ENCODE data around the gene PGGT1B.
"Not testable (repeated sequence)": the region's sequence is repeated elsewhere in the genome, so short reads cannot be mapped to it uniquely, and the experiment has no call there.

The PGGT1B gene

GRCh38 chr5:115257981-115258380 is 4.7 kb downstream of the PGGT1B start:
- Histone ChIP-seq H3K4me1 (ENCODE audit: control insufficient read depth in 1 of 2, insufficient read depth in 2 of 2, low read length in 2 of 2) (peaks cover 8 to 15% of the 10 kb centered on the region in 2 donors), H3K27ac (ENCODE audit: low read length) (no peak overlapping the region), H3K27me3 (ENCODE audit: low read depth, low read length) (no peaks in the 10 kb centered on the region), H3K4me3 (ENCODE audit: low read depth in 1 of 2, low read length in 2 of 2) (no peak overlapping the region), H3K36me3 (ENCODE audit: control insufficient read depth in 1 of 2, insufficient read depth in 2 of 2, low read length in 2 of 2) (no peaks in the 10 kb centered on the region), H3K9me3 (ENCODE audit: control insufficient read depth in 1 of 2, low read length in 2 of 2) (no peaks in the 10 kb centered on the region)

GRCh38 chr5:115249379-115249778 is 13.3 kb downstream of the PGGT1B start:
- H3K27me3 ChIP-seq (ENCODE audit: low read depth, low read length); H3K9me3 ChIP-seq (ENCODE audit: control insufficient read depth in 1 of 2, low read length in 2 of 2): not testable (repeated sequence)

DNA sequence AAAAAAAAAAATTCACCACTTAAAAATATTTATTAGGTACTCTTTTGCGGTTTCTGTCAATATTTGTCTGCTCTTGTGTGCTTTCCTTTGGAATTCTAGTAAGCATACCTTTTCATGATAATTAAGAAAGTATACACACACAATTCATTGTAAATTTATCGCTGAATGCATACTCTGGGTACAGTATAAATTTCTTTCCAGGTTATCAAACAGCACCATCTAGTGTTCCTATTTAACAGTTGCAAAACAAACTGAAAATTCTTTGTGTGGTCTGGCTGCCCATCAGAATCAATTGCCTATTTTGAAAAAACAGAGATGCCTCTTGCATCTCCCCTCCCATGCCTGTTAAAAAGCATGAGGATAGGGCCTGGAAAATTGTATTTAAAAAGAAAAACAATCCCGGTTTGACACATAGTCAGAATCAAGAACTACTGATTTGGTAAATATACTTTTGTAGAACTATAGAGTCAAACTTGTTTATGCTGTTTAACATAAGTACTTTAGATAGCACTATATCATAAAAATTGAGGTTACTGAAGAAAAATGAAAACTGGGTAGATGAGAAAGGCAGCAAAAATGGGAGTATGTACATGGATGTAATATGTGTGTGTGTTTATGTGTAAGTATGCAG is 16.2 kb downstream of the PGGT1B start:
- Histone ChIP-seq H3K36me3 (ENCODE audit: control insufficient read depth in 1 of 2, insufficient read depth in 2 of 2, low read length in 2 of 2) (no peaks in the 10 kb centered on the region), H3K27ac (ENCODE audit: low read length) (no peak overlapping the region), H3K4me1 (ENCODE audit: control insufficient read depth in 1 of 2, insufficient read depth in 2 of 2, low read length in 2 of 2) (peaks cover 0 to 8% of the 10 kb centered on the region in 2 donors), H3K4me3 (ENCODE audit: low read depth in 1 of 2, low read length in 2 of 2) (no peak overlapping the region), H3K27me3 (ENCODE audit: low read depth, low read length) (no peaks in the 10 kb centered on the region), H3K9me3 (ENCODE audit: control insufficient read depth in 1 of 2, low read length in 2 of 2) (no peaks in the 10 kb centered on the region)

More at GRCh38 chr5:115249379-115249778, 13.3 kb downstream of the PGGT1B start:
- H3K27ac ChIP-seq (ENCODE audit: low read length); H3K36me3 ChIP-seq (ENCODE audit: control insufficient read depth in 1 of 2, insufficient read depth in 2 of 2, low read length in 2 of 2); H3K4me3 ChIP-seq (ENCODE audit: low read depth in 1 of 2, low read length in 2 of 2); H3K4me1 ChIP-seq (ENCODE audit: control insufficient read depth in 1 of 2, insufficient read depth in 2 of 2, low read length in 2 of 2): not testable (repeated sequence)

- H3K36me3 ChIP-seq (ENCODE audit: control insufficient read depth in 1 of 2, insufficient read depth in 2 of 2, low read length in 2 of 2), result peaks cover 20 to 24% of the 10 kb centered on the region in 2 donors
- H3K4me1 ChIP-seq (ENCODE audit: control insufficient read depth in 1 of 2, insufficient read depth in 2 of 2, low read length in 2 of 2), result peaks cover 0 to 8% of the 10 kb centered on the region in 2 donors
- H3K27ac ChIP-seq (ENCODE audit: low read length), result no peak overlapping the region
- no peaks in the 10 kb centered on the region for H3K27me3 ChIP-seq (ENCODE audit: low read depth, low read length)
- H3K9me3 ChIP-seq (ENCODE audit: control insufficient read depth in 1 of 2, low read length in 2 of 2), result no peaks in the 10 kb centered on the region
- H3K4me3 ChIP-seq (ENCODE audit: low read depth in 1 of 2, low read length in 2 of 2), result no peak overlapping the region
Measured at GRCh38 chr5:115243412-115243811, 19.3 kb downstream of the PGGT1B start.

DNA sequence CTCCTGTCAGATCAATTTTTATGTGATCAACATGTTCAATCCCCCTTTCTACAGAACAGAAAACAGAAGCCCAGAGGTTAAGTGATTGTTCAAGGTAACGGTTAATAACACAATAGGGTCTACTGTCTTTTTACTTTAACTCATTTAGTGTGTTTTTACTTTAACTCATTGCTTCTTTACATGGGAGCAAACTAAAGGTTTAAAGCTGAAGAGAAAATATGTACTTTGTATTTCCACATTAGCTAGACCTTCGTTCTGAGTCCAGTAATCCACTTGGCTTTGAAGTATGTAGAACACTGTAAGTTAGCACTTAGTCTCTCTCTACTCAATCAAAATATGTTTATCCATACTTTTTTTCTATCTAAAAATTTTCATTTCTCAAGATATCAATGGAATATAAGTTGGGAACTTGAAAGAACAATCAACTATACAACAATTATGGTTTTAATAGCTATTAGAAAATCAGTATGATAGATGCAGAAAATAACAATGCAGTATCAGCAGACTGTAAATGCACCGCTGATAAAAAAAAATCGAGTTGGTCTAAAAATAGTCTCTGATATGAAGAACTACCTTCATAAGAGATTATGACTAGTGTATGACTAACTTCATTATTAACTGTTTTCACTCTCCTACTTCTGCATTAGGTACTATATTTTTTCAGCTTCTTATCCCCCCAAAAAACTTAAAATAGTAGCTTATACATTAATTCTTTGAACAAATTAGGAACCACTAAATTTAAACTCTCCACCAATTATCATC is 20.6 kb downstream of the PGGT1B start:
- H3K27me3 ChIP-seq (ENCODE audit: low read depth, low read length), result no peaks in the 10 kb centered on the region

DNA sequence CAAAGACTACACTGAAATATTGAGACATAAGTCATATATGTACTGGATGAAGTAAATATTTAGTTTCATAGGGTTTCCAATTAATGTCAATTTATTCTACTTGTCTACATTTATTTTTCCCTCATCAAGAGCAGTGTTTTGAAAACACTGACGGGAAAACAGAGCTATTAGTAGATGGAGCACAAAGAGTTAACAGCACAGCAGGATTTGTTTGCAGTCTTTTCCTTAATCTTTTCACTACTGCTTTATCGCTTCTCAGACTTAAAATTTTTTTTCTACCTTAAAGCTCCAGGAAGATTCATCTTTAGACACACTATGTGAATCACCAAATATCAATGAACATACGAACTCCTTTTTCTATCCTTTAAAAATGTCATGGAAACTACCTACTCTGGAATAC is 25.6 kb downstream of the PGGT1B start:
- peaks cover 26 to 44% of the 10 kb centered on the region in 2 donors for H3K36me3 ChIP-seq (ENCODE audit: control insufficient read depth in 1 of 2, insufficient read depth in 2 of 2, low read length in 2 of 2)
- H3K4me1 ChIP-seq (ENCODE audit: control insufficient read depth in 1 of 2, insufficient read depth in 2 of 2, low read length in 2 of 2), result peaks cover 0 to under 1% of the 10 kb centered on the region in 2 donors
- H3K27me3 ChIP-seq (ENCODE audit: low read depth, low read length), result no peaks in the 10 kb centered on the region
- no peak overlapping the region for H3K27ac ChIP-seq (ENCODE audit: low read length)
- H3K4me3 ChIP-seq (ENCODE audit: low read depth in 1 of 2, low read length in 2 of 2), result no peak overlapping the region
- H3K9me3 ChIP-seq (ENCODE audit: control insufficient read depth in 1 of 2, low read length in 2 of 2), result no peaks in the 10 kb centered on the region

More for the DNA sequence above, 20.6 kb downstream of the PGGT1B start:
- no peak overlapping the region for H3K4me3 ChIP-seq (ENCODE audit: low read depth in 1 of 2, low read length in 2 of 2)
- H3K9me3 ChIP-seq (ENCODE audit: control insufficient read depth in 1 of 2, low read length in 2 of 2), result no peaks in the 10 kb centered on the region
- H3K36me3 ChIP-seq (ENCODE audit: control insufficient read depth in 1 of 2, insufficient read depth in 2 of 2, low read length in 2 of 2), result peaks cover 26 to 29% of the 10 kb centered on the region in 2 donors
- peaks cover 0 to 8% of the 10 kb centered on the region in 2 donors for H3K4me1 ChIP-seq (ENCODE audit: control insufficient read depth in 1 of 2, insufficient read depth in 2 of 2, low read length in 2 of 2)
- H3K27ac ChIP-seq (ENCODE audit: low read length), result no peak overlapping the region

DNA sequence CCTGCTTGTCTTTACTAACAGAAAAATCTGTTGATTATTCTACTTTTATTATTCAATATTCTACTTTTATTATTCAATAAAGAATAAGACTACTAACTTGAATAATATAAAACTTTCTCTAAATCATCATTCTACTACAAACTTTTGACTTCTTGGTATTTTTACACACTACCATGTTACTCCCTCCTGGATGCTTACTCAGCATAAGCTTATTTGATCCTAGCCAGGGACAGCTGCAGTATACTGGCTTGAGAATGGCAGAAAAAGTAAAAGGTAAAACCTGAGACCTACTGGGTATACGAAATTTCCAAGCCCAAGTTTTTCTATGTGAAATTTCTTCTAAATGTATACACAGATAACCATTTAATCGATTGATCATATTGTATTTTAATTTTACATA is 26.1 kb downstream of the PGGT1B start:
- no peaks in the 10 kb centered on the region for H3K27me3 ChIP-seq (ENCODE audit: low read depth, low read length)
- no peak overlapping the region for H3K27ac ChIP-seq (ENCODE audit: low read length)
- no peaks in the 10 kb centered on the region for H3K9me3 ChIP-seq (ENCODE audit: control insufficient read depth in 1 of 2, low read length in 2 of 2)
- no peak overlapping the region for H3K4me3 ChIP-seq (ENCODE audit: low read depth in 1 of 2, low read length in 2 of 2)
- H3K4me1 ChIP-seq (ENCODE audit: control insufficient read depth in 1 of 2, insufficient read depth in 2 of 2, low read length in 2 of 2), result peaks cover 0 to 5% of the 10 kb centered on the region in 2 donors
- H3K36me3 ChIP-seq (ENCODE audit: control insufficient read depth in 1 of 2, insufficient read depth in 2 of 2, low read length in 2 of 2), result peaks cover 30 to 47% of the 10 kb centered on the region in 2 donors

DNA sequence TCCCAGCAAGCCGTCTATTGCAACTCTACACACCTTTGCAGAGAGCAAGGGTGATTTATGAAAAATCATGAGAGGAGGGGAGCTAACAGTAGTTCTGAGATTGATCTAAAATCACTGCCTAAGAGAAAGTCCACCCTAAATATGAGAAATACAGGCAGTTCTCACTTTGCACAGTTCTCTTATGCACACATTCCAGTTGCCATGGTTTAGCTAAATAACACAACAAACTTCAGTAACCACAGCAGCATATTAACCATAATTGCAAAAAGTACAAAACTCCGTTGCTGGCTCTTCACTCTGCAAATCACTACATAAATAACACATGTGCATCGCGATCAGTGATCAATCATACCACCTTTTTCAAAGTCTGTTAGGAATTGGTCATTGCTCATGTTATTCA is 31.1 kb downstream of the PGGT1B start:
- Histone ChIP-seq H3K27me3 (ENCODE audit: low read depth, low read length) (no peaks in the 10 kb centered on the region), H3K4me1 (ENCODE audit: control insufficient read depth in 1 of 2, insufficient read depth in 2 of 2, low read length in 2 of 2) (peaks cover 0 to 7% of the 10 kb centered on the region in 2 donors), H3K9me3 (ENCODE audit: control insufficient read depth in 1 of 2, low read length in 2 of 2) (no peaks in the 10 kb centered on the region), H3K36me3 (ENCODE audit: control insufficient read depth in 1 of 2, insufficient read depth in 2 of 2, low read length in 2 of 2) (peaks cover 26 to 60% of the 10 kb centered on the region in 2 donors), H3K4me3 (ENCODE audit: low read depth in 1 of 2, low read length in 2 of 2) (no peak overlapping the region), H3K27ac (ENCODE audit: low read length) (no peak overlapping the region)

GRCh38 chr5:115229606-115230005 is 33.1 kb downstream of the PGGT1B start:
- H3K27ac ChIP-seq (ENCODE audit: low read length), result no peak overlapping the region
- no peaks in the 10 kb centered on the region for H3K9me3 ChIP-seq (ENCODE audit: control insufficient read depth in 1 of 2, low read length in 2 of 2)
- peaks cover 26 to 46% of the 10 kb centered on the region in 2 donors for H3K36me3 ChIP-seq (ENCODE audit: control insufficient read depth in 1 of 2, insufficient read depth in 2 of 2, low read length in 2 of 2)

GRCh38 chr5:115227281-115227680 is 35.4 kb downstream of the PGGT1B start:
- peaks cover 0 to 7% of the 10 kb centered on the region in 2 donors for H3K4me1 ChIP-seq (ENCODE audit: control insufficient read depth in 1 of 2, insufficient read depth in 2 of 2, low read length in 2 of 2)
- no peak overlapping the region for H3K4me3 ChIP-seq (ENCODE audit: low read depth in 1 of 2, low read length in 2 of 2)
- H3K27me3 ChIP-seq (ENCODE audit: low read depth, low read length), result no peaks in the 10 kb centered on the region
- H3K9me3 ChIP-seq (ENCODE audit: control insufficient read depth in 1 of 2, low read length in 2 of 2), result no peaks in the 10 kb centered on the region
- peaks cover 32 to 56% of the 10 kb centered on the region in 2 donors for H3K36me3 ChIP-seq (ENCODE audit: control insufficient read depth in 1 of 2, insufficient read depth in 2 of 2, low read length in 2 of 2)
- H3K27ac ChIP-seq (ENCODE audit: low read length), result no peak overlapping the region

More at GRCh38 chr5:115229606-115230005, 33.1 kb downstream of the PGGT1B start:
- Histone ChIP-seq H3K4me3 (ENCODE audit: low read depth in 1 of 2, low read length in 2 of 2) (no peak overlapping the region), H3K4me1 (ENCODE audit: control insufficient read depth in 1 of 2, insufficient read depth in 2 of 2, low read length in 2 of 2) (peaks cover 0 to 7% of the 10 kb centered on the region in 2 donors), H3K27me3 (ENCODE audit: low read depth, low read length) (no peaks in the 10 kb centered on the region)

GRCh38 chr5:115214541-115214940 is 48.1 kb downstream of the PGGT1B start:
- H3K4me3 ChIP-seq (ENCODE audit: low read depth in 1 of 2, low read length in 2 of 2), result no peak overlapping the region
- no peak overlapping the region for H3K27ac ChIP-seq (ENCODE audit: low read length)
- no peaks in the 10 kb centered on the region for H3K27me3 ChIP-seq (ENCODE audit: low read depth, low read length)
- no peaks in the 10 kb centered on the region for H3K4me1 ChIP-seq (ENCODE audit: control insufficient read depth in 1 of 2, insufficient read depth in 2 of 2, low read length in 2 of 2)
- peaks cover 3 to 14% of the 10 kb centered on the region in 2 donors for H3K36me3 ChIP-seq (ENCODE audit: control insufficient read depth in 1 of 2, insufficient read depth in 2 of 2, low read length in 2 of 2)
- no peaks in the 10 kb centered on the region for H3K9me3 ChIP-seq (ENCODE audit: control insufficient read depth in 1 of 2, low read length in 2 of 2)

All from muscle layer of duodenum (tissue), 2 donors.